ES-I3 (cell line): ENCODE data around the gene CAMK1D.

Experiments
- H3K36me3 ChIP-seq: 2 replicates; pipeline ENCODE4 v1.6.1; 2013; ENCODE audit warnings: mild to moderate bottlenecking, low read length, control low read depth, moderate library complexity; ENCODE audit not compliant: insufficient read depth
- H3K4me1 ChIP-seq: 2 replicates; pipeline ENCODE4 v1.6.1; 2013; ENCODE audit warnings: mild to moderate bottlenecking, control low read depth, low read length; ENCODE audit not compliant: insufficient read depth
- H3K9ac ChIP-seq: 2 replicates; pipeline ENCODE4 v1.6.1; 2013; ENCODE audit warnings: low read depth, mild to moderate bottlenecking, low read length, moderate library complexity
- H3K9me3 ChIP-seq: 2 replicates; pipeline ENCODE4 v1.6.1; 2013; ENCODE audit warnings: mild to moderate bottlenecking, low read length, moderate library complexity; ENCODE audit not compliant: control insufficient read depth, insufficient read depth

Gene CAMK1D

GRCh38 chr10:12628964-12629766 lies 279.8 kb downstream of the CAMK1D start:
- H3K4me1 ChIP-seq = 0 out of 2 replicates have a peak, but pooled peaks cover 12% of the 10 kb centered on the region
- H3K9me3 ChIP-seq = peaks cover 5% of the 10 kb centered on the region; the same call in 1 of the 2 replicates
- H3K9ac ChIP-seq = no peak overlapping the region
- H3K36me3 ChIP-seq = no peaks in the 10 kb centered on the region

GRCh38 chr10:12629767-12630165 lies 280.4 kb downstream of the CAMK1D start:
- H3K9ac ChIP-seq = no peak overlapping the region
- H3K36me3 ChIP-seq = no peaks in the 10 kb centered on the region
- 0 out of 2 replicates have a peak, but pooled peaks cover 12% of the 10 kb centered on the region for H3K4me1 ChIP-seq
- peaks cover 5% of the 10 kb centered on the region; the same call in 1 of the 2 replicates for H3K9me3 ChIP-seq

- no peak overlapping the region for H3K9ac ChIP-seq
Measured at GRCh38 chr10:12631216-12631615, 281.9 kb downstream of the CAMK1D start.

DNA sequence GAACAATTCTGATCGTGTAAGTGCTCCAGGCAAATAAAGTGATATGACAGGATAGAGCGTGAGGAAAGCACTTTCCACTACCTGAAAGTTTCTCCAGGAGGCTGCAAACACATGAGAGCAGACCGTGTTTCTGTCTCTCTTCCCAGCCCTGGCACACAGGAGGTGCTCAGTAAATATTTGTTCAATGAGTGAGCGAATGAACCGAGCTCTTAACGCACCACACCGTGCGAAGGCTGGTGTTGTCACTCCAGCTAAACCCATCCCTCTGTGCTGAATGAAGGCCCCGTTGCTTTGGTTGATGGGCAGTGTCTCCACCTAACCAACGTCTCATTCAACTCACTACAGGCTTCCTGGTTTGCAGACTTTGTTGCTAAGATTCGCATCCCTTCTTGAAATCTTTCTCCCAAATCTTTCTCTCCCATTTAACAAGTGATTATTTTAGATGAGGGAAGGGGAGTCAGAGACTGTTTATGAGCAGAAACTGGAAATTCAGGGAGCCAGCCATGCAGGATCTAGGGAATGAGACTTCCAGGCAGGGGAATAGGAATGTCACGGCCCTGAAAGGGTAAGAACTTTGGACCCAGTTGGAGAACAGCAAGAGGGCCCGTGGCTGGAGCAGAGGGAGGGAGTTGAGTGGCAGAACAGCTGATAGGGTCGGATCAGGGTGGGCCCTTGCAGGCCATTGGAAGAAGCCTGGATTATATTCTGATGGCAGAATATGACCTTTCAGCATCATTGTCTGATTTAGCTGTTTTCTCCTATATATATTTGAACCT lies 282.6 kb downstream of the CAMK1D start:
- Histone ChIP-seq H3K9me3 (peaks cover 5% of the 10 kb centered on the region; the same call in 1 of the 2 replicates), H3K4me1 (peaks cover 6% of the 10 kb centered on the region; the same call in 1 of the 2 replicates), H3K36me3 (no peaks in the 10 kb centered on the region)

More at GRCh38 chr10:12631216-12631615, 281.9 kb downstream of the CAMK1D start:
- Histone ChIP-seq H3K9me3 (peaks cover 5% of the 10 kb centered on the region; the same call in 1 of the 2 replicates), H3K4me1 (peaks cover 10% of the 10 kb centered on the region; the same call in 1 of the 2 replicates), H3K36me3 (no peaks in the 10 kb centered on the region)

DNA sequence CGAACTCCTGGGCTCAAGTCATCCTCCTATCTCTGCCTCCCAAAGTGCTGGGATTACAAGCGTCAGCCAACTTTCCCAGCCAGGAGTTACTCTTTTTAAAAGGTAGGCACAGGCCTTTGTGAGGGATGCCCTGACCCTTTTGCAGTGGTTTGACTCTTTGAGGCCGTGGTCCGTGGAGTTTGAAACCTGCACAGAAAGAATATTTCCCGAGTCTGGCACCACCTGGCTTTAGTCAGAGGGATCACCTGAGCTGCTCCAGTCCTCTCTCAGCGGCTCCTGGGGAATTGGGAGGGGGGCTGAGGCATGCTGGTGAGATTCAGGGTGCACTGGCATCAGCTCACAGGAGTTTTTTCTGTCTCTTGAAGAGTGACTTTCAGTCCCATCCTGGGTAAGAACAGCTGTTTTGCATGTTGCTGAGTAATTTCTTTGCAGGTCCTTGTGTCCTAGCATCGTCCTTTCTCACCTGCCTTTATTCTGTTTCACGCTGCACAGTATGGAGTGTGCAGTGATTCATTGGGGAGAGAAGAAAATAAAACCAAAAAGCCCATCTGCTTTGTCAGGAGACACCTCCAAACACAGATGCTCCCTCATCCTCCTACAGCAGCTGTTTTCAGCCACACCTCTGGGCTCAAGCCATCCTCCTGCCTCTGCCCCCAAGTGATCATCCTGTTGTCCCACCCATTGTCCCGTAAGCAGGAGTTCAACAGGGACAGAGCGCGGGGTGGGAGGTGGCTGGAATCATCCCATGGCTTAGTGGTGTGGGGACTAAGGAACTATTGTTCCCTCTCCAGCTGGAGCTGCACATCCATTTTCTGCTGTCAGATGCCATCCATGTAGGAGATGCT lies 284.7 kb downstream of the CAMK1D start:
- H3K4me1 ChIP-seq = peaks cover 5% of the 10 kb centered on the region; the same call in 1 of the 2 replicates

More for the DNA sequence above, 282.6 kb downstream of the CAMK1D start:
- no peak overlapping the region for H3K9ac ChIP-seq

DNA sequence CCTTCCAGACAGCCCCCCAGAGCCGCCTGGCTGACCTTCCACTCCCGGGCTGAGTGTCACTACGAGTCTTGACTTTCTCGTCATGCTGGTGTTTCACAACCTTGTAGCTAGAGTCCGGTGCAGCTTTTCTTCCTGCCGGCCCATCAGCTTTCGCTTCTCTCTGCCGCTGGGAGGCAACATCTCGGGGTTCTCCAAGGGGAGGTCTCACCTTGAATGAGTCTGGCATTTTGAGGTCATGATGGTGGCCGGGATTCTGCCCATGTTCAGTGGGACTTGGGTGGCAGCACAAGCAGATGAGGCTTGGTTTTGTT lies 285.2 kb downstream of the CAMK1D start:
- Histone ChIP-seq H3K9ac (no peak overlapping the region), H3K36me3 (no peaks in the 10 kb centered on the region), H3K4me1 (no peaks in the 10 kb centered on the region; the same call in 1 of the 2 replicates), H3K9me3 (peaks cover 5% of the 10 kb centered on the region; the same call in 1 of the 2 replicates)

More for the DNA sequence above, 284.7 kb downstream of the CAMK1D start:
- peaks cover 5% of the 10 kb centered on the region; the same call in 1 of the 2 replicates for H3K9me3 ChIP-seq
- H3K9ac ChIP-seq = no peak overlapping the region
- H3K36me3 ChIP-seq = no peaks in the 10 kb centered on the region

- H3K36me3 ChIP-seq = no peaks in the 10 kb centered on the region
- H3K4me1 ChIP-seq = no peaks in the 10 kb centered on the region; the same call in 1 of the 2 replicates
- peaks cover 5% of the 10 kb centered on the region; the same call in 1 of the 2 replicates for H3K9me3 ChIP-seq
- H3K9ac ChIP-seq = no peak overlapping the region
Measured at GRCh38 chr10:12635127-12635541, 285.8 kb downstream of the CAMK1D start.

GRCh38 chr10:12636571-12636970 lies 287.2 kb downstream of the CAMK1D start:
- Histone ChIP-seq H3K9me3 (no peaks in the 10 kb centered on the region), H3K9ac (no peak overlapping the region), H3K4me1 (no peaks in the 10 kb centered on the region; the same call in 1 of the 2 replicates), H3K36me3 (no peaks in the 10 kb centered on the region)

- H3K4me1 ChIP-seq = no peaks in the 10 kb centered on the region; the same call in 1 of the 2 replicates
- no peaks in the 10 kb centered on the region for H3K9me3 ChIP-seq
- H3K9ac ChIP-seq = no peak overlapping the region
- H3K36me3 ChIP-seq = no peaks in the 10 kb centered on the region
Measured at GRCh38 chr10:12637649-12638048, 288.3 kb downstream of the CAMK1D start.

- H3K36me3 ChIP-seq = no peaks in the 10 kb centered on the region
- H3K9ac ChIP-seq = no peak overlapping the region
- H3K9me3 ChIP-seq = no peaks in the 10 kb centered on the region
- H3K4me1 ChIP-seq = no peaks in the 10 kb centered on the region; the same call in 1 of the 2 replicates
Measured at GRCh38 chr10:12638103-12638502, 288.8 kb downstream of the CAMK1D start.

- no peak overlapping the region for H3K9ac ChIP-seq
Measured at GRCh38 chr10:12638781-12639180, 289.4 kb downstream of the CAMK1D start.

DNA sequence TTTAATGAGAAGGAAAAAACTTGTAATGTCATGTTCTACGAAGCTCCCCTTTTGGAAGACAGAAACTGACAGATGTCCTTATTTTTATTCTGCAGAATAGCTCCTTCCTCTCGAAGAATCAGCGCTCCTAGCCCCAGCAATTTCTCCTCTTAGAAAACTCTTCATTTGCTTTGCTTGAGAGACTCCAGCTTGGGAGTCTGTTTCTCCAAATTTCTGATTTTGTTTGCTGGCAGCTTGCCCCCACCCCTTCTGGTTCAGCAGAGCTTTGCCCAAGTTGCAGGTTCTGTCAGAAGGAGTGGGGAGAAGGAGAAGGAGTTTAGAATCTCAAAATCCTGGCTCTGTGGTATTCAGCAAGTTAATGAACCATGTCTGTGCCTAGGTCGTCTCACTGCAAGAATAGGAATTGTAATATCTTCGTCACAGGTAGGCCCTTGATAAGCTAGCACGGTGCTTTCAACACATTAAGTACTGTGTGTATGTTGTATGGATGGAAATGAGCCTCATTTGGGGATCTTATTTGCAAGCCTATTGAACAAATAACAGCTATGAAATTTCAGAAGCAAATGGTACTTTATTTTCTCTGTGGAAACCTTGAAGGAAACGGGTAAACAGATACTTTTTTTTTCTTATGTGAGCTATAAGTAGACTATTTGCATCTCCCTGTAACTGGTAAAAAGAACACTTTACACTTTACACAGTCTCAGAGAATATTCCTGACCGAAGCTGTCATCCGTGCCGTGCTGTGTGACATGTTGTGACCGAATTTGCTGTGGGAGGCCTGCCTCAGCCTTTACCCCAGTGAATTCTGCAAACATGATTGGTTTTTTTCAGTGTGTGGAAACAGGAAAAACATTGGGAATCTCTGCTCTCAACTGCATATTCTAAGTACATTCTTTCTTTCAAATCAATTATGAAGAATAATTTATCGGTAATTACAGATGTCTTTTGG lies 290.9 kb downstream of the CAMK1D start:
- H3K9ac ChIP-seq = no peak overlapping the region
- H3K36me3 ChIP-seq = no peaks in the 10 kb centered on the region
- no peaks in the 10 kb centered on the region; the same call in 1 of the 2 replicates for H3K4me1 ChIP-seq
- no peaks in the 10 kb centered on the region for H3K9me3 ChIP-seq

More at GRCh38 chr10:12638781-12639180, 289.4 kb downstream of the CAMK1D start:
- Histone ChIP-seq H3K36me3 (no peaks in the 10 kb centered on the region), H3K4me1 (no peaks in the 10 kb centered on the region; the same call in 1 of the 2 replicates), H3K9me3 (no peaks in the 10 kb centered on the region)

- Histone ChIP-seq H3K4me1 (no peaks in the 10 kb centered on the region), H3K9me3 (no peaks in the 10 kb centered on the region), H3K9ac (no peak overlapping the region)
Measured at GRCh38 chr10:12642036-12642435, 292.7 kb downstream of the CAMK1D start.

More at GRCh38 chr10:12642036-12642435, 292.7 kb downstream of the CAMK1D start:
- no peaks in the 10 kb centered on the region for H3K36me3 ChIP-seq
